Spleen (tissue), 7 donors: Measurements from ENCODE around the gene SORCS1.

Source experiments
- POLR2AphosphoS5 ChIP-seq, 3 donors: sonication (generic); formaldehyde crosslinking; IDR thresholded peaks; one replicate each; pipeline ENCODE4 v1.5.1; 2017; ENCODE audit warnings: antibody characterized with exemption in 3 of 3
- TF ChIP-seq, protein P1 (sequence below), 11 experiments: fragments of 200-600 bp in 7 of 11; fragments of 450-650 bp in 4 of 11; sonication (generic) in 4 of 11; IDR thresholded peaks in 8 of 11; conservative IDR thresholded peaks in 3 of 11; 1 replicate in 7 of 11; 2 replicates in 4 of 11; pipeline versions ENCODE4 v1.4.0 to v1.8.0; 2016 to 2021; ENCODE audit warnings: antibody characterized with exemption in 11 of 11, inconsistent platforms in 4 of 11, mild to moderate bottlenecking in 1 of 11
- donor health status: DM: no; HTN: no; CAD: no; lungs with moderate emphysema.
- donor health status: DM: no; HTN: no; CAD: no.
- donor health status: DM: no; HTN: no; CAD: no.

- TF ChIP-seq, protein P1, sequence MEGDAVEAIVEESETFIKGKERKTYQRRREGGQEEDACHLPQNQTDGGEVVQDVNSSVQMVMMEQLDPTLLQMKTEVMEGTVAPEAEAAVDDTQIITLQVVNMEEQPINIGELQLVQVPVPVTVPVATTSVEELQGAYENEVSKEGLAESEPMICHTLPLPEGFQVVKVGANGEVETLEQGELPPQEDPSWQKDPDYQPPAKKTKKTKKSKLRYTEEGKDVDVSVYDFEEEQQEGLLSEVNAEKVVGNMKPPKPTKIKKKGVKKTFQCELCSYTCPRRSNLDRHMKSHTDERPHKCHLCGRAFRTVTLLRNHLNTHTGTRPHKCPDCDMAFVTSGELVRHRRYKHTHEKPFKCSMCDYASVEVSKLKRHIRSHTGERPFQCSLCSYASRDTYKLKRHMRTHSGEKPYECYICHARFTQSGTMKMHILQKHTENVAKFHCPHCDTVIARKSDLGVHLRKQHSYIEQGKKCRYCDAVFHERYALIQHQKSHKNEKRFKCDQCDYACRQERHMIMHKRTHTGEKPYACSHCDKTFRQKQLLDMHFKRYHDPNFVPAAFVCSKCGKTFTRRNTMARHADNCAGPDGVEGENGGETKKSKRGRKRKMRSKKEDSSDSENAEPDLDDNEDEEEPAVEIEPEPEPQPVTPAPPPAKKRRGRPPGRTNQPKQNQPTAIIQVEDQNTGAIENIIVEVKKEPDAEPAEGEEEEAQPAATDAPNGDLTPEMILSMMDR (IDR thresholded peaks at IDR 0.05 in 8 of 11, conservative IDR thresholded peaks at IDR 0.05 in 3 of 11): no peak
- no peak for TF ChIP-seq POLR2AphosphoS5 (IDR thresholded peaks at IDR 0.05)
Measured at GRCh38 chr10:106785528-106785927, 379.0 kb downstream of the SORCS1 start.
